Body of pancreas (tissue), 4 donors: ENCODE data around the gene COL5A1. TPM values are rescaled to one million over a fixed set of nuclear protein-coding genes. Genes with fewer than 3 reads are reported as not detected.

Source experiments
- ATAC-seq: fragments of 150-250 bp; one replicate; pipeline ENCODE4 v1.9.1; 2016
- DNase-seq, 4 donors: peaks; one replicate each; pipeline ENCODE4 v3.0.0-alpha.2; 2019
- H3K27ac ChIP-seq, 4 donors: fragments of 200-600 bp; sonication (generic); 1 replicate in 3 of 4; 2 replicates in 1 of 4; pipeline versions ENCODE4 v1.5.1 to v1.6.1; 2016 to 2019; ENCODE audit warnings: mild to moderate bottlenecking in 1 of 4, mixed read lengths in 1 of 4, moderate library complexity in 1 of 4
- H3K27me3 ChIP-seq, 2 donors: fragments of 200-600 bp; sonication (generic); one replicate each; pipeline ENCODE4 v1.6.0; 2016; ENCODE audit warnings: mild to moderate bottlenecking in 1 of 2
- H3K36me3 ChIP-seq, 2 donors: fragments of 200-600 bp; sonication (generic); replicated peaks in 1 of 2; 2 replicates each; pipeline ENCODE4 v1.5.1; 2016; ENCODE audit warnings: low read depth in 2 of 2; ENCODE audit not compliant: insufficient read depth in 1 of 2
- H3K4me1 ChIP-seq: fragments of 200-600 bp; sonication (generic); one replicate; pipeline ENCODE4 v1.6.0; 2016
- H3K4me3 ChIP-seq, 2 donors: fragments of 200-600 bp; sonication (generic); 1 replicate in 1 of 2; 2 replicates in 1 of 2; pipeline ENCODE4 v1.5.1; 2016 to 2019
- H3K9me3 ChIP-seq, 3 donors: fragments of 200-600 bp; sonication (generic); 1 replicate in 2 of 3; 2 replicates in 1 of 3; pipeline ENCODE4 v1.5.1; 2016
- CTCF ChIP-seq, 7 experiments: fragments of 450-650 bp in 4 of 7; fragments of 200-600 bp in 3 of 7; sonication (generic) in 3 of 7; IDR thresholded peaks; one replicate each; pipeline ENCODE4 v1.5.1; 2016 to 2019; ENCODE audit warnings: antibody characterized with exemption in 7 of 7
- POLR2A ChIP-seq, 3 donors: fragments of 450-650 bp; IDR thresholded peaks; one replicate each; pipeline ENCODE4 v1.6.1; 2016; ENCODE audit warnings: antibody characterized with exemption in 3 of 3, mild to moderate bottlenecking in 2 of 3
- WGBS, 2 donors: methylation state at CpG; one replicate each; pipeline ENCODE4 v1.1.5; 2017; 5-methylcytosine and 5-hydroxymethylcytosine counted together
- intact Hi-C: fragments of 100-400 bp; cut with DNase I; formaldehyde crosslinking; loops from one replicate; pipeline ENCODE4 v1.15.1; 2023
- total RNA-seq, 2 donors: library from RNA; depleted of rRNA; stranded (reverse); fragments of >200 nt; gene quantifications; one replicate each; pipeline ENCODE4 v1.1.0, GENCODE V29; 2016

COL5A1 gene
- total RNA-seq, 2 donors from 2014 or later, result 7.0 to 14.5 TPM

GRCh38 chr9:134758949-134759607 is 117.5 kb downstream of the COL5A1 start:
- ATAC-seq (no peak), DNase-seq (no peak)
- Histone ChIP-seq H3K4me3 (no peak overlapping the region), H3K4me1 (no peaks in the 10 kb centered on the region), H3K36me3 (no peaks in the 10 kb centered on the region), H3K27ac (no peak overlapping the region), H3K9me3 (no peaks in the 10 kb centered on the region), H3K27me3 (no peaks in the 10 kb centered on the region)
- 74 to 85% methylated on average over 9 of the region's 9 CpGs for WGBS, 2 donors
- intact Hi-C loops, result no loop called here
- TF ChIP-seq POLR2A (IDR thresholded peaks at IDR 0.05) (no peak), CTCF (IDR thresholded peaks at IDR 0.05) (no peak)

DNA sequence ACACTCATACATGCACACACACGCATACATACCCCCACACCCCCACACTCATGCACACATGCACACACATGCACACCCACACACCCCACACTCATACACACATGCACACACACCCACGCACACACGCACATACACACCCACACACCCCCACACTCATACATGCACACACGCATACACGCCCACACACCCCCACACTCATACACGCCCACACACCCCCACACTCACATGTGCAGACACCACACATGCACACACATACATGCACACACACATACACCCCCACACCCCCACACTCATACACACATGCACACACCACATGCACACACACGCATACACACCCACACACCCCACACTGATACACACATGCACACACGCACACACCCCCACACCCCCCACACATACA is 118.3 kb downstream of the COL5A1 start:
- no peaks in the 10 kb centered on the region for H3K9me3 ChIP-seq
- no peak for TF ChIP-seq POLR2A (IDR thresholded peaks at IDR 0.05)
- TF ChIP-seq CTCF (IDR thresholded peaks at IDR 0.05), result no peak
- no peaks in the 10 kb centered on the region for H3K27me3 ChIP-seq
- H3K36me3 ChIP-seq, result no peaks in the 10 kb centered on the region
- H3K4me1 ChIP-seq, result no peaks in the 10 kb centered on the region
- no peak overlapping the region for H3K27ac ChIP-seq
- intact Hi-C loops, result no loop called here
- no peak for ATAC-seq
- no peak overlapping the region for H3K4me3 ChIP-seq
- no peak for DNase-seq
- WGBS, 2 donors, result 83 to 87% methylated on average over 8 of the region's 8 CpGs

- no peak for ATAC-seq
- DNase-seq, result no peak
- Histone ChIP-seq H3K4me3 (no peak overlapping the region), H3K4me1 (no peaks in the 10 kb centered on the region), H3K27me3 (no peaks in the 10 kb centered on the region), H3K36me3 (no peaks in the 10 kb centered on the region), H3K27ac (no peak overlapping the region), H3K9me3 (no peaks in the 10 kb centered on the region)
- TF ChIP-seq POLR2A (IDR thresholded peaks at IDR 0.05) (no peak), CTCF (IDR thresholded peaks at IDR 0.05) (no peak)
- intact Hi-C loops, result no loop called here
- WGBS, 2 donors, result 83 to 86% methylated on average over 18 of the region's 18 CpGs
These were observed 119.3 kb downstream of the COL5A1 start for GRCh38 chr9:134760750-134761420.

DNA sequence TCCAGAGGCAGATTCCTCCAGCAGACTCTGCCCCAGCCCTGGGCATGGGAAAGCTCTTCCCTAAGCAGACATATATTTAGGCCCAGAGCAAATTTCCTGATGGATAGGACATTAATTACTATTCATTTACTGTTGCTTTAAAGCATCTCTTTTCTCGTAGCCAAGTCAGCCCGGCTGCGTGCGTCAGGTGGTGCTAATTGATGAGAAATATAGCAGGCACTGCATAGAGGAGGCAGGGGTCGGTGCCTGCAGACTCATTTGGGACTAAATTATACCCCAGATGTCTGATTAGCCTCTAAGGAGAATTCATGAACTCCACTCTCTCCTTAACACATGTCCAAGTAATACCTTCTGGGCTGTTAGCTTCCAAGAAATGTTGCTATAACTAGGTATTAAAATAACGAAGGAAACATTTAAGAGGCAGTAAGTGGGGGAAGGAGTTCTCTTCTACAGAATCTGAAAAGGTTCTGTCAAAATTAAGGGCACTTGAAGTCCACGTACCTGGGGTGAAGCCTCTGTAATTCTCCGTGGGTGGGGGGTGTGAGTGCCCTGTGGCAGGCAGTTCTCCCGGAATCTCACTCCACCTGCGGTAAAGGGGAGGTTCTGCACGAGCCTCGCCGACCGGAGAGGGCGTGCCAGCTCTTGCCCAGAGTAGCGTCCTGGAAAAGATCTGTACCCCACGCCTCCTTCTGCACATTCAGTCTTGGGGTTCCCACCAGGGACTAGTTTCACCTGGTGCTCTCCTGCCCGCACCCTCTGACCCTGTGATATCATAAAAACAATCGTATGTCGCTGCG is 123.1 kb downstream of the COL5A1 start:
- no peaks in the 10 kb centered on the region for H3K4me1 ChIP-seq
- intact Hi-C loops, result no loop called here
- no peak overlapping the region for H3K4me3 ChIP-seq
- ATAC-seq, result no peak
- no peak overlapping the region for H3K27ac ChIP-seq
- no peaks in the 10 kb centered on the region for H3K27me3 ChIP-seq
- H3K9me3 ChIP-seq, result no peaks in the 10 kb centered on the region
- TF ChIP-seq POLR2A (IDR thresholded peaks at IDR 0.05) (no peak), CTCF (IDR thresholded peaks at IDR 0.05) (no peak)
- H3K36me3 ChIP-seq, result no peaks in the 10 kb centered on the region
- 58 to 69% methylated on average over 19 to 21 of the region's 21 CpGs for WGBS, 2 donors
- DNase-seq, result no peak
